GM23248 (cell line): ENCODE measurements around the gene INHA. TPM values are rescaled to one million over a fixed set of nuclear protein-coding genes. Genes with fewer than 3 reads are reported as not detected.

Source experiments
- DNase-seq: peaks from one replicate; pipeline ENCODE4 v3.0.0-alpha.2; 2015
- H2AFZ ChIP-seq: fragments of 200-600 bp; sonication (generic); 2 replicates; pipeline ENCODE4 v1.6.1; 2016; ENCODE audit warnings: antibody characterized with exemption
- H3F3A ChIP-seq: fragments of 200-600 bp; sonication (generic); 2 replicates; pipeline ENCODE4 v1.6.1; 2016; ENCODE audit warnings: mild to moderate bottlenecking, antibody characterized with exemption, mixed run types; ENCODE audit not compliant: insufficient read depth
- H3K27ac ChIP-seq: fragments of 200-600 bp; sonication (generic); 2 replicates; pipeline ENCODE4 v1.5.1; 2016; ENCODE audit warnings: mild to moderate bottlenecking
- H3K27me3 ChIP-seq: fragments of 200-600 bp; sonication (generic); replicated peaks from 2 replicates; pipeline ENCODE4 v1.6.1; 2016; ENCODE audit warnings: mild to moderate bottlenecking; ENCODE audit not compliant: insufficient read depth
- H3K36me3 ChIP-seq: fragments of 200-600 bp; sonication (generic); 2 replicates; pipeline ENCODE4 v1.6.1; 2016; ENCODE audit warnings: low read depth, mild to moderate bottlenecking
- H3K4me1 ChIP-seq: fragments of 200-600 bp; sonication (generic); 2 replicates; pipeline ENCODE4 v1.6.1; 2016; ENCODE audit warnings: mild to moderate bottlenecking; ENCODE audit not compliant: insufficient read depth
- H3K4me2 ChIP-seq: fragments of 200-600 bp; sonication (generic); one replicate; pipeline ENCODE4 v1.6.1; 2016; ENCODE audit warnings: mild to moderate bottlenecking; ENCODE audit not compliant: unreplicated experiment
- H3K4me3 ChIP-seq: fragments of 200-600 bp; sonication (generic); 2 replicates; pipeline ENCODE4 v1.5.1; 2016; ENCODE audit warnings: mild to moderate bottlenecking
- H3K79me2 ChIP-seq: fragments of 200-600 bp; sonication (generic); 2 replicates; pipeline ENCODE4 v1.6.1; 2016; ENCODE audit warnings: mild to moderate bottlenecking; ENCODE audit not compliant: insufficient read depth
- H3K9ac ChIP-seq: fragments of 200-600 bp; sonication (generic); 2 replicates; pipeline ENCODE4 v1.6.1; 2016; ENCODE audit warnings: mild to moderate bottlenecking
- H3K9me2 ChIP-seq: fragments of 200-600 bp; sonication (generic); 2 replicates; pipeline ENCODE4 v1.6.1; 2016; ENCODE audit warnings: mixed run types, mild to moderate bottlenecking, moderate library complexity; ENCODE audit not compliant: insufficient read depth
- H3K9me3 ChIP-seq: fragments of 200-600 bp; sonication (generic); one replicate; pipeline ENCODE4 v1.6.1; 2017; ENCODE audit warnings: low read depth
- H4K20me1 ChIP-seq: fragments of 200-600 bp; sonication (generic); 2 replicates; pipeline ENCODE4 v1.6.0; 2016; ENCODE audit not compliant: insufficient read depth
- EZH2 ChIP-seq: fragments of 200-600 bp; sonication (generic); IDR thresholded peaks from 2 replicates; pipeline ENCODE4 v1.6.1; 2018; ENCODE audit warnings: antibody characterized with exemption, mild to moderate bottlenecking; ENCODE audit not compliant: insufficient read depth, poor library complexity, severe bottlenecking
- EZH2phosphoT487 ChIP-seq: fragments of 200-600 bp; sonication (generic); IDR thresholded peaks from 2 replicates; pipeline ENCODE4 v1.6.1; 2018; ENCODE audit warnings: antibody characterized with exemption, moderate library complexity, mild to moderate bottlenecking, low read depth; ENCODE audit not compliant: insufficient read depth
- WGBS, 2 experiments: methylation state at CpG; one replicate each; pipeline ENCODE4 v1.1.6; 2015 to 2017; ENCODE audit warnings: low lambda C conversion rate in 2 of 2, low coverage in 1 of 2; ENCODE audit errors: missing lambda C conversion rate in 2 of 2; 5-methylcytosine and 5-hydroxymethylcytosine counted together
- in situ Hi-C: fragments of 300-500 bp; cut with MboI; formaldehyde crosslinking; loops from 2 replicates; pipeline ENCODE4 v1.15.0; 2020
- polyA plus RNA-seq: library from polyadenylated mRNA; unstranded; fragments of >200 nt; fragmentation: Nextera tagmentation; extraction: Ambion mirVana; gene quantifications from 2 replicates; pipeline ENCODE4 v1.2.1, GENCODE V29; 2016
- total RNA-seq: library from RNA; depleted of rRNA; stranded (reverse); fragments of >200 nt; shearing (Covaris generic); gene quantifications from 2 replicates; pipeline ENCODE4 v1.2.3, GENCODE V29; 2014

INHA gene
- total and polyA plus RNA-seq, 2 experiments from 2014 or later: 0.11 to 0.36 TPM

DNA sequence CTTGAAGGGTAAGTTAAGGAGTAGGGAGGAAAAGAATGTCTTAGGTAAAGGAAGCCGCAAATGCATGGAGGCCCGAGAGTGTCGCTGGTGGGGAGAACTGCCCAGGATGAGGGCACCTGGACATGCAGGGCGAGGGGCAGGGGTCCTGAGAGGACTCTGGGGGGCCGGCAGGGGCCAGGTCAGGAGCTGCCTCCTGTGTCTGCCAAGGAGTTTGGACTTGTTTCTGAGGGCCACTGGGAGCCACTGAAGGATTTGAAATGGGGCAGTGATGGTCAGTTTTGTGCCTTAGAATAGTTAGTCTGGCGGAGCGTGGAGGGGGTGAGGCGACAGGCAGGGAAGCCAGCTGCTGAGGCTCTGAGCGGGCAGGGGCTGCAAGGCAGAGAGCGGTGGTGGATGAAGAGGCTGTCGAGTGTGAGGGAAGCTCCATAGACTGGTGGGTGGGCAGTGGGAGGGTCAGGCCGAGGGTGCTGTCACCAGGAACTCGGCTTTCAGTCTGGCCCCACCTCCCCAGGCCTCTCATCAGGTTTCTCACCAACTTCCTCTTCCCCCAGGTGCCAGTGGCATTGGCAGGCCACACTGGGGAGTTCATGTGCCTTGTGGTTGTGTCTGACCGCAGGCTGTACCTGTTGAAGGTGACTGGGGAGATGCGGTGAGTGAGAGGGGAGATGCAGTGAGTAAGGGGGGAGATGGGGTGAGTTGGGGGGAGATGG lies 40.6 kb downstream of the INHA start:
- in situ Hi-C loops: no loop called here
- no peak for DNase-seq
- H2AFZ ChIP-seq: no peak overlapping the region
- no peak overlapping the region for H3K9ac ChIP-seq
- no peaks in the 10 kb centered on the region for H3K27me3 ChIP-seq
- no peak overlapping the region for H3K27ac ChIP-seq
- no peaks in the 10 kb centered on the region for H3K79me2 ChIP-seq
- H3K4me2 ChIP-seq: no peak overlapping the region
- WGBS, 2 experiments: 87 to 89% methylated on average over 15 of the region's 15 CpGs
- no peaks in the 10 kb centered on the region for H3F3A ChIP-seq
- TF ChIP-seq EZH2 (no peak), EZH2phosphoT487 (no peak)
- no peaks in the 10 kb centered on the region for H3K9me3 ChIP-seq
- H4K20me1 ChIP-seq: no peaks in the 10 kb centered on the region
- no peak overlapping the region for H3K4me3 ChIP-seq
- no peaks in the 10 kb centered on the region for H3K36me3 ChIP-seq
- no peaks in the 10 kb centered on the region for H3K9me2 ChIP-seq
- H3K4me1 ChIP-seq: no peaks in the 10 kb centered on the region

GRCh38 chr2:219613461-219614070 lies 41.5 kb downstream of the INHA start:
- TF ChIP-seq EZH2: no peak
- no peak for TF ChIP-seq EZH2phosphoT487
- H3F3A ChIP-seq: no peaks in the 10 kb centered on the region
- 90 to 100% methylated on average over 1 to 11 of the region's 11 CpGs for WGBS, 2 experiments

DNA sequence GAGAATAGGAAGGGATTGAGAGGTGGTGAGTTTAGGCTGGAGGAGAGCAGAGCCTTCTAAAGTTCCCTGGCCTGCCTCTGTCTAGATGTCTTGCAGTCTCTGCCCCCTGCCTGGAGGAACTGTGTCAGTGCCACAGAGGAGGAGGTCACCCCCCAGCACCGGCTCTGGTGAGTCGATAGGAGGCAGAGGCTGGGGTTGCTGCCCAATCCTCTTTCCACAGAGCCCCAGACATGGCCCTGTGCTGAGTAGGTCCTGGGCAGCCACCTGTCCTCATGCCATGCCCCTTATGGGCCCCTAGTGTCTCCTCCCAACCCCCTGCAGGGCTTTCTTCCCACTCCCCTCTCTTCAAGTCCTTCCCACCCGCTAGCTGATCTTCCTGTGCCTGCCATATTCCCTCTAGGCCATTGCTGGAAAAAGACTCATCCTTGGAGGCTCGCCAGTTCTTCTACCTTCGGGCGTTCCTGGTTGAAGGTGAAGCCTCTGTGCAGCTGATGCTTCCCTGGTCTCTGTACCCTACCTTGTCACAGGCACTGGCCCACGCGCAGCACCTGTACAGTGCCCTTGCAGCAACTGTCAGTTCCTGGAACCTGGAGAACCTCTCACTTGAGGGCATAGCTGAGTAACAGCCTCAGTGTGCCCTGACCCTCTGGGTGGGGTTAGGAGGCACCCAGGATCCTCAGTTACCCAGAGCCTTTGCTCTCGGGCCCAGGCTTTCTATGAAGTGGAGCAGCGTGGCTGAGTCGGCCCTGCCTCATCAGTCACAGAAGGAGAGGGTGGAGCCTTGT lies 42.2 kb downstream of the INHA start:
- TF ChIP-seq EZH2phosphoT487: no peak
- TF ChIP-seq EZH2: no peak
- in situ Hi-C loops: no loop called here

More at GRCh38 chr2:219613461-219614070, 41.5 kb downstream of the INHA start:
- H3K9me2 ChIP-seq: no peaks in the 10 kb centered on the region
- H3K4me1 ChIP-seq: no peaks in the 10 kb centered on the region
- H3K27me3 ChIP-seq: no peaks in the 10 kb centered on the region
- H4K20me1 ChIP-seq: no peaks in the 10 kb centered on the region
- no peak overlapping the region for H3K4me3 ChIP-seq
- no peaks in the 10 kb centered on the region for H3K36me3 ChIP-seq
- no peak overlapping the region for H3K9ac ChIP-seq
- H3K27ac ChIP-seq: no peak overlapping the region
- no peaks in the 10 kb centered on the region for H3K9me3 ChIP-seq
- in situ Hi-C loops: no loop called here
- no peak overlapping the region for H3K4me2 ChIP-seq
- DNase-seq: no peak
- H3K79me2 ChIP-seq: no peaks in the 10 kb centered on the region
- H2AFZ ChIP-seq: no peak overlapping the region

DNA sequence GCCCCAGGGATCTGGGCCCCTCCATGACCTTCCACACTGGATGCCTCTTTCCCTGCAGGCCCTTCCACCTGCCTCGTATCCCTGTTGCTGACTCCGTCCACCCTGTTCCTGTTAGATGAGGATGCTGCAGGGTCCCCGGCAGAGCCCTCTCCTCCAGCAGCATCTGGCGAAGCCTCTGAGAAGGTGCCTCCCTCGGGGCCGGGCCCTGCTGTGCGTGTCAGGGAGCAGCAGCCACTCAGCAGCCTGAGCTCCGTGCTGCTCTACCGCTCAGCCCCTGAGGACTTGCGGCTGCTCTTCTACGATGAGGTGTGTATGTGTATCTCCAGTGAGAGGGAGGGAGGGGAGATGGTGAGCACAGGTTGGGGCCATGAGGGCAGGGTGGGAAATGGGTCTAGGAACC lies 42.9 kb downstream of the INHA start:
- no peak overlapping the region for H2AFZ ChIP-seq
- H3K9me2 ChIP-seq: no peaks in the 10 kb centered on the region
- no peak overlapping the region for H3K4me2 ChIP-seq
- no peaks in the 10 kb centered on the region for H3K27me3 ChIP-seq
- no peak overlapping the region for H3K27ac ChIP-seq
- H3F3A ChIP-seq: no peaks in the 10 kb centered on the region
- in situ Hi-C loops: no loop called here
- H3K9me3 ChIP-seq: no peaks in the 10 kb centered on the region
- H3K4me1 ChIP-seq: no peaks in the 10 kb centered on the region
- no peak overlapping the region for H3K4me3 ChIP-seq
- no peaks in the 10 kb centered on the region for H3K79me2 ChIP-seq
- WGBS, 2 experiments: 91 to 92% methylated on average over 11 of the region's 11 CpGs
- no peaks in the 10 kb centered on the region for H3K36me3 ChIP-seq
- no peaks in the 10 kb centered on the region for H4K20me1 ChIP-seq
- DNase-seq: no peak
- H3K9ac ChIP-seq: no peak overlapping the region
- TF ChIP-seq EZH2 (no peak), EZH2phosphoT487 (no peak)

More for the DNA sequence above, 42.2 kb downstream of the INHA start:
- WGBS, 2 experiments: 89% methylated on average over 11 of the region's 11 CpGs
- Histone ChIP-seq H3K27ac (no peak overlapping the region), H3K79me2 (no peaks in the 10 kb centered on the region), H3F3A (no peaks in the 10 kb centered on the region), H3K4me3 (no peak overlapping the region), H3K9me3 (no peaks in the 10 kb centered on the region), H3K9me2 (no peaks in the 10 kb centered on the region), H2AFZ (no peak overlapping the region), H3K4me2 (no peak overlapping the region), H3K9ac (no peak overlapping the region), H3K4me1 (no peaks in the 10 kb centered on the region), H3K27me3 (no peaks in the 10 kb centered on the region), H3K36me3 (no peaks in the 10 kb centered on the region), H4K20me1 (no peaks in the 10 kb centered on the region)
- DNase-seq: no peak
